Thyroid gland (tissue), 4 donors: ENCODE data around the gene KLF7. TPM values are rescaled to one million over a fixed set of nuclear protein-coding genes. Genes with fewer than 3 reads are reported as not detected.

Source experiments
- DNase-seq, 2 donors: peaks; one replicate each; pipeline ENCODE4 v3.0.0-alpha.2; 2019
- H3K27ac ChIP-seq, 3 donors: fragments of 200-600 bp; sonication (generic); 1 replicate in 2 of 3; 2 replicates in 1 of 3; pipeline ENCODE4 v1.5.1; 2016 to 2019; ENCODE audit warnings: mild to moderate bottlenecking in 1 of 3, moderate library complexity in 1 of 3
- H3K27me3 ChIP-seq: fragments of 200-600 bp; sonication (generic); one replicate; pipeline ENCODE4 v1.5.1; 2019
- H3K36me3 ChIP-seq, 2 donors: fragments of 200-600 bp; sonication (generic); one replicate each; pipeline ENCODE4 v1.5.1; 2016 to 2019
- H3K4me1 ChIP-seq, 2 donors: fragments of 200-600 bp; sonication (generic); one replicate each; pipeline ENCODE4 v1.5.1; 2017 to 2019
- H3K4me3 ChIP-seq, 3 donors: fragments of 200-600 bp; sonication (generic); replicated peaks in 1 of 3; 1 replicate in 2 of 3; 2 replicates in 1 of 3; pipeline ENCODE4 v1.5.1; 2016; ENCODE audit warnings: mild to moderate bottlenecking in 1 of 3
- H3K9me3 ChIP-seq: fragments of 200-600 bp; sonication (generic); one replicate; pipeline ENCODE4 v1.5.1; 2017
- CTCF ChIP-seq, 6 experiments: fragments of 200-600 bp in 3 of 6; fragments of 450-650 bp in 3 of 6; sonication (generic) in 3 of 6; IDR thresholded peaks; one replicate each; pipeline ENCODE4 v1.5.1; 2016 to 2019; ENCODE audit warnings: antibody characterized with exemption in 6 of 6, mild to moderate bottlenecking in 2 of 6, inconsistent platforms in 1 of 6, moderate library complexity in 1 of 6
- POLR2A ChIP-seq, 2 donors: fragments of 450-650 bp; IDR thresholded peaks; one replicate each; pipeline ENCODE4 v1.6.1; 2017; ENCODE audit warnings: antibody characterized with exemption in 2 of 2, mild to moderate bottlenecking in 2 of 2, moderate library complexity in 1 of 2
- WGBS, 2 donors: methylation state at CpG; one replicate each; pipeline ENCODE4 v1.1.5; 2017; 5-methylcytosine and 5-hydroxymethylcytosine counted together
- intact Hi-C: fragments of 100-400 bp; cut with DNase I; formaldehyde crosslinking; loops from one replicate; pipeline ENCODE4 v1.15.1; 2023
- total RNA-seq, 4 donors: library from RNA; depleted of rRNA; stranded (reverse); fragments of >200 nt; gene quantifications; one replicate each; pipeline ENCODE4 v1.2.3, GENCODE V29; 2016

Gene KLF7
- total RNA-seq, 4 donors from 2014 or later, result 19.4 to 29.5 (median 25.6) TPM

- 91 to 98% methylated on average over 1 of the region's 1 CpG for WGBS, 2 donors
- Histone ChIP-seq H3K36me3 (no peaks in the 10 kb centered on the region), H3K9me3 (no peaks in the 10 kb centered on the region), H3K4me1 (no peaks in the 10 kb centered on the region), H3K27me3 (no peaks in the 10 kb centered on the region), H3K4me3 (no peak overlapping the region), H3K27ac (no peak overlapping the region)
- intact Hi-C loops, result no loop called here
- TF ChIP-seq POLR2A (IDR thresholded peaks at IDR 0.05) (no peak), CTCF (IDR thresholded peaks at IDR 0.05) (no peak)
- DNase-seq, result no peak
Measured at GRCh38 chr2:207173641-207174040, 7.9 kb upstream of the KLF7 start.

GRCh38 chr2:207167099-207167923 lies 1.6 kb upstream of the KLF7 start:
- peak overlapping the region; percentile 100 for H3K27ac ChIP-seq
- no peaks in the 10 kb centered on the region for H3K36me3 ChIP-seq
- no peaks in the 10 kb centered on the region for H3K9me3 ChIP-seq
- no peaks in the 10 kb centered on the region for H3K27me3 ChIP-seq
- peaks cover 0 to 20% of the 10 kb centered on the region in 2 donors for H3K4me1 ChIP-seq
- DNase-seq, result no peak
- TF ChIP-seq CTCF (IDR thresholded peaks at IDR 0.05) (no peak), POLR2A (IDR thresholded peaks at IDR 0.05) (no peak)
- intact Hi-C loops, result no loop called here
- 39 to 43% methylated on average over 15 to 18 of the region's 18 CpGs for WGBS, 2 donors
- peak overlapping the region in 2 of 3 donors; percentile 57 to 94 for H3K4me3 ChIP-seq

GRCh38 chr2:207166349-207167098 lies 776 bp upstream of the KLF7 start:
- no peaks in the 10 kb centered on the region for H3K36me3 ChIP-seq
- no peaks in the 10 kb centered on the region for H3K27me3 ChIP-seq
- peak overlapping the region; percentile 63 to 94 (median 69) for H3K4me3 ChIP-seq
- WGBS, 2 donors, result 0 to 3% methylated on average over 7 to 26 of the region's 86 CpGs
- no peaks in the 10 kb centered on the region for H3K9me3 ChIP-seq
- DNase-seq, result peak; percentile 77 to 83
- peak overlapping the region; percentile 100 for H3K27ac ChIP-seq
- intact Hi-C loops, result no loop called here
- TF ChIP-seq CTCF (IDR thresholded peaks at IDR 0.05) (peak in 4 of 6 experiments; percentile 9 to 45 (median 28)), POLR2A (IDR thresholded peaks at IDR 0.05) (peak; percentile 82 to 99)
- H3K4me1 ChIP-seq, result peaks cover 0 to 26% of the 10 kb centered on the region in 2 donors

GRCh38 chr2:207166039-207166348 lies 246 bp upstream of the KLF7 start:
- intact Hi-C loops, result no loop called here
- H3K27ac ChIP-seq, result peak overlapping the region; percentile 100
- 1% methylated on average over 12 to 20 of the region's 20 CpGs for WGBS, 2 donors

More at GRCh38 chr2:207166039-207166348, 246 bp upstream of the KLF7 start:
- no peaks in the 10 kb centered on the region for H3K9me3 ChIP-seq
- no peak for TF ChIP-seq POLR2A (IDR thresholded peaks at IDR 0.05)
- no peak for TF ChIP-seq CTCF (IDR thresholded peaks at IDR 0.05)
- no peaks in the 10 kb centered on the region for H3K27me3 ChIP-seq
- H3K4me3 ChIP-seq, result peak overlapping the region in 2 of 3 donors; percentile 69 to 94
- peaks cover 0 to 32% of the 10 kb centered on the region in 2 donors for H3K4me1 ChIP-seq
- DNase-seq, result peak; percentile 99
- H3K36me3 ChIP-seq, result no peaks in the 10 kb centered on the region
